GM12864 (cell line): ENCODE results near the gene ANKS1B.

Experiments used
- DNase-seq: peaks from one replicate; pipeline ENCODE4 v3.0.0-alpha.2; 2011; ENCODE audit warnings: low read depth
- H3K4me3 ChIP-seq: 2 replicates; pipeline ENCODE4 v1.5.1; 2011; ENCODE audit warnings: mild to moderate bottlenecking, low read depth, low read length, control low read depth
- CTCF ChIP-seq: IDR thresholded peaks from 2 replicates; pipeline ENCODE4 v1.5.1; 2011; ENCODE audit warnings: low read depth, mild to moderate bottlenecking, moderate library complexity, low read length, control low read depth, inconsistent platforms; ENCODE audit errors: missing control alignments

ANKS1B gene

GRCh38 chr12:99110868-99111267 lies 873.9 kb downstream of the ANKS1B start:
- TF ChIP-seq CTCF = no peak
- H3K4me3 ChIP-seq = no peak overlapping the region
- DNase-seq = no peak

- no peak overlapping the region for H3K4me3 ChIP-seq
- TF ChIP-seq CTCF = no peak
- DNase-seq = no peak
Measured at GRCh38 chr12:99110212-99110611, 874.5 kb downstream of the ANKS1B start.

- TF ChIP-seq CTCF = no peak
- H3K4me3 ChIP-seq = no peak overlapping the region
- no peak for DNase-seq
Measured at GRCh38 chr12:99108924-99109323, 875.8 kb downstream of the ANKS1B start.

- no peak for TF ChIP-seq CTCF
- no peak for DNase-seq
Measured at GRCh38 chr12:99099786-99100185, 885.0 kb downstream of the ANKS1B start.

GRCh38 chr12:99097171-99097570 lies 887.6 kb downstream of the ANKS1B start:
- no peak for TF ChIP-seq CTCF
- H3K4me3 ChIP-seq = no peak overlapping the region
- DNase-seq = no peak

More at GRCh38 chr12:99099786-99100185, 885.0 kb downstream of the ANKS1B start:
- H3K4me3 ChIP-seq = no peak overlapping the region

GRCh38 chr12:99093166-99093565 lies 891.6 kb downstream of the ANKS1B start:
- H3K4me3 ChIP-seq = no peak overlapping the region
- no peak for DNase-seq
- no peak for TF ChIP-seq CTCF

GRCh38 chr12:99092100-99092851 lies 892.5 kb downstream of the ANKS1B start:
- no peak for DNase-seq

More at GRCh38 chr12:99092100-99092851, 892.5 kb downstream of the ANKS1B start:
- no peak for TF ChIP-seq CTCF
- H3K4me3 ChIP-seq = no peak overlapping the region
